ENCODE measurements around the gene BLCAP.
"Not testable (repeated sequence)": the region's sequence is repeated elsewhere in the genome, so short reads cannot be mapped to it uniquely, and the experiment has no call there.

Gene BLCAP

GRCh38 chr20:37554721-37555298 lies 27.1 kb upstream of the BLCAP start:
- not testable (repeated sequence) for DNase-seq

GRCh38 chr20:37552415-37552814 lies 24.7 kb upstream of the BLCAP start:
- no peak for DNase-seq

GRCh38 chr20:37551660-37552059 lies 24.0 kb upstream of the BLCAP start:
- DNase-seq: not testable (repeated sequence)

GRCh38 chr20:37550101-37550920 lies 22.6 kb upstream of the BLCAP start:
- DNase-seq: not testable (repeated sequence)

GRCh38 chr20:37547912-37548311 lies 20.2 kb upstream of the BLCAP start:
- no peak for DNase-seq

GRCh38 chr20:37545516-37545915 lies 17.8 kb upstream of the BLCAP start:
- DNase-seq: no peak

GRCh38 chr20:37544386-37544785 lies 16.7 kb upstream of the BLCAP start:
- no peak for DNase-seq

- no peak for DNase-seq
These were observed 16.2 kb upstream of the BLCAP start for GRCh38 chr20:37543828-37544227.

- no peak for DNase-seq
These were observed 14.6 kb upstream of the BLCAP start for GRCh38 chr20:37542281-37542680.

- no peak for DNase-seq
These were observed 13.7 kb upstream of the BLCAP start for GRCh38 chr20:37541326-37541725.

- not testable (repeated sequence) for DNase-seq
These were observed 13.2 kb upstream of the BLCAP start for GRCh38 chr20:37540838-37541237.

GRCh38 chr20:37540001-37540400 lies 12.3 kb upstream of the BLCAP start:
- DNase-seq: no peak

- DNase-seq: no peak
These were observed 11.7 kb upstream of the BLCAP start for GRCh38 chr20:37539424-37539823.

GRCh38 chr20:37538003-37538402 lies 10.3 kb upstream of the BLCAP start:
- DNase-seq: no peak

- no peak for DNase-seq
These were observed 9.8 kb upstream of the BLCAP start for GRCh38 chr20:37537505-37537904.

GRCh38 chr20:37535443-37536132 lies 7.9 kb upstream of the BLCAP start:
- no peak for DNase-seq

GRCh38 chr20:37534401-37535157 lies 6.9 kb upstream of the BLCAP start:
- DNase-seq: peak; percentile 65

GRCh38 chr20:37533154-37533715 lies 5.6 kb upstream of the BLCAP start:
- DNase-seq: no peak

GRCh38 chr20:37531856-37532255 lies 4.2 kb upstream of the BLCAP start:
- DNase-seq: no peak

GRCh38 chr20:37530696-37531095 lies 3.0 kb upstream of the BLCAP start:
- no peak for DNase-seq

GRCh38 chr20:37529968-37530600 lies 2.4 kb upstream of the BLCAP start:
- DNase-seq: no peak

GRCh38 chr20:37529214-37529967 lies 1.7 kb upstream of the BLCAP start:
- DNase-seq: no peak
